Neural progenitor cell (in vitro differentiated cells): ENCODE measurements around the gene ATP10B. TPM values are rescaled to one million over a fixed set of nuclear protein-coding genes. Genes with fewer than 3 reads are reported as not detected.
A peak's percentile ranks its signal among the peaks of the same experiment; 100 is the strongest.

ENCODE experiments used
- DNase-seq: peaks from one replicate; pipeline ENCODE4 v3.0.0-alpha.2; 2016; ENCODE audit warnings: low spot score
- H2AFZ ChIP-seq: fragments of 200-600 bp; sonication (generic); replicated peaks from 2 replicates; pipeline ENCODE4 v1.6.1; 2016; ENCODE audit warnings: antibody characterized with exemption
- H3F3A ChIP-seq: fragments of 200-600 bp; sonication (generic); 2 replicates; pipeline ENCODE4 v1.6.1; 2016; ENCODE audit warnings: antibody characterized with exemption, low read depth
- H3K27ac ChIP-seq: fragments of 200-600 bp; sonication (generic); 2 replicates; pipeline ENCODE4 v1.5.1; 2016; ENCODE audit warnings: mild to moderate bottlenecking
- H3K27me3 ChIP-seq: fragments of 200-600 bp; sonication (generic); 2 replicates; pipeline ENCODE4 v1.6.1; 2016; ENCODE audit warnings: mild to moderate bottlenecking, moderate library complexity
- H3K36me3 ChIP-seq: fragments of 200-600 bp; sonication (generic); 2 replicates; pipeline ENCODE4 v1.5.1; 2016
- H3K4me1 ChIP-seq: fragments of 200-600 bp; sonication (generic); 2 replicates; pipeline ENCODE4 v1.6.1; 2016; ENCODE audit warnings: mixed run types
- H3K4me2 ChIP-seq: fragments of 200-600 bp; sonication (generic); 2 replicates; pipeline ENCODE4 v1.6.1; 2016
- H3K4me3 ChIP-seq: fragments of 200-600 bp; sonication (generic); 2 replicates; pipeline ENCODE4 v1.5.1; 2016
- H3K79me2 ChIP-seq: fragments of 200-600 bp; sonication (generic); 2 replicates; pipeline ENCODE4 v1.6.1; 2016; ENCODE audit warnings: low read depth
- H3K9ac ChIP-seq: fragments of 200-600 bp; sonication (generic); 2 replicates; pipeline ENCODE4 v1.6.1; 2016
- H3K9me3 ChIP-seq: fragments of 200-600 bp; sonication (generic); 2 replicates; pipeline ENCODE4 v1.5.1; 2016; ENCODE audit warnings: low read depth
- H4K20me1 ChIP-seq: fragments of 200-600 bp; sonication (generic); 2 replicates; pipeline ENCODE4 v1.6.1; 2016; ENCODE audit warnings: low read depth
- H3K27ac Mint-ChIP-seq: 3 replicates; pipeline ENCODE4 v1.8.0; 2021; ENCODE audit warnings: mixed read lengths
- H3K27me3 Mint-ChIP-seq: 2 replicates; pipeline ENCODE4 v1.8.0; 2022; ENCODE audit warnings: low read depth, mild to moderate bottlenecking, inconsistent platforms, moderate library complexity, mixed read lengths; ENCODE audit not compliant: insufficient read depth
- H3K36me3 Mint-ChIP-seq: 3 replicates; pipeline ENCODE4 v1.8.0; 2021; ENCODE audit warnings: mixed read lengths
- H3K4me1 Mint-ChIP-seq: 3 replicates; pipeline ENCODE4 v1.8.0; 2021; ENCODE audit warnings: mixed read lengths
- H3K4me3 Mint-ChIP-seq: 3 replicates; pipeline ENCODE4 v1.8.0; 2021; ENCODE audit warnings: mild to moderate bottlenecking, moderate library complexity, mixed read lengths
- H3K9me3 Mint-ChIP-seq: 3 replicates; pipeline ENCODE4 v1.8.0; 2020; ENCODE audit warnings: mixed read lengths
- CTCF ChIP-seq: fragments of 200-600 bp; sonication (generic); IDR thresholded peaks from 2 replicates; pipeline ENCODE4 v1.5.1; 2017; ENCODE audit warnings: antibody characterized with exemption, mild to moderate bottlenecking
- EZH2 ChIP-seq: fragments of 200-600 bp; sonication (generic); IDR thresholded peaks from 2 replicates; pipeline ENCODE4 v1.6.1; 2017; ENCODE audit warnings: antibody characterized with exemption, mild to moderate bottlenecking, moderate library complexity
- EZH2phosphoT487 ChIP-seq: fragments of 200-600 bp; sonication (generic); IDR thresholded peaks from 2 replicates; pipeline ENCODE4 v1.6.1; 2017; ENCODE audit warnings: antibody characterized with exemption
- total RNA-seq: library from RNA; depleted of rRNA; stranded (reverse); fragments of >200 nt; gene quantifications from 2 replicates; pipeline ENCODE4 v1.2.3, GENCODE V29; 2015; ENCODE audit warnings: low replicate concordance

Gene ATP10B
- total RNA-seq, 1 donor from 2014 or later, result not detected

- Mint-ChIP-seq H3K27ac (no peak overlapping the region), H3K4me1 (peaks cover 3% of the 10 kb centered on the region), H3K27me3 (no peaks in the 10 kb centered on the region), H3K36me3 (no peaks in the 10 kb centered on the region), H3K9me3 (peaks cover 2% of the 10 kb centered on the region), H3K4me3 (no peak overlapping the region)
- Histone ChIP-seq H3K4me2 (no peak overlapping the region), H3F3A (no peaks in the 10 kb centered on the region), H3K9ac (no peak overlapping the region), H2AFZ (no peak overlapping the region), H3K27ac (no peak overlapping the region), H3K9me3 (no peaks in the 10 kb centered on the region), H3K4me3 (no peak overlapping the region), H3K79me2 (no peaks in the 10 kb centered on the region), H3K4me1 (peaks cover 3% of the 10 kb centered on the region), H3K27me3 (no peaks in the 10 kb centered on the region), H4K20me1 (no peaks in the 10 kb centered on the region), H3K36me3 (no peaks in the 10 kb centered on the region)
- no peak for DNase-seq
- TF ChIP-seq EZH2phosphoT487, result no peak
- no peak for TF ChIP-seq CTCF
- no peak for TF ChIP-seq EZH2
These were observed 150.6 kb downstream of the ATP10B start for GRCh38 chr5:160701403-160701802.

DNA sequence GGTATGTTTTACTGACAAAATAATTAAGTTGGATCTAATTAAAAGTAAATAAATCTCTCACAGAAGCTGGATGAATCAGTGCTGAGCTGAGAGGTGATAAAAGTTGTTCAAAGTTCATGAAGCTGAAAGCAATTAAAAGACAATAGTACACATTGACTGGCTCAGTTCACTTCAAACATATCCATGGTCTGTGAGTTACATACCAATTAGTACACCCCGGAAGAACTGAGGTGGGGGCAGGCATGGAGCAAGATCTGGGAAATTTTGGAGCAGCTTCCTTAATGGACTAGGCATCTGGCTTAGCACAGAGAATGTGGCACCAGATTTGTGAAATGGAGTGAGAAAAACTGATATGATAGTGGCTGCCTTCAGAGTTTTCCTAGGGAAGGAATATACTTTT lies 152.7 kb downstream of the ATP10B start:
- H3K36me3 Mint-ChIP-seq, result no peaks in the 10 kb centered on the region
- no peak overlapping the region for H2AFZ ChIP-seq
- peaks cover 3% of the 10 kb centered on the region for H3K4me1 Mint-ChIP-seq
- TF ChIP-seq EZH2, result no peak
- TF ChIP-seq CTCF, result no peak
- no peak for TF ChIP-seq EZH2phosphoT487
- H3F3A ChIP-seq, result no peaks in the 10 kb centered on the region
- peaks cover 3% of the 10 kb centered on the region for H3K4me1 ChIP-seq
- H3K27me3 ChIP-seq, result no peaks in the 10 kb centered on the region
- H3K27me3 Mint-ChIP-seq, result no peaks in the 10 kb centered on the region
- DNase-seq, result peak; percentile 12
- no peak overlapping the region for H3K4me2 ChIP-seq
- H3K4me3 Mint-ChIP-seq, result no peak overlapping the region
- H3K9me3 ChIP-seq, result no peaks in the 10 kb centered on the region
- no peak overlapping the region for H3K9ac ChIP-seq
- H3K36me3 ChIP-seq, result no peaks in the 10 kb centered on the region
- H3K27ac ChIP-seq, result no peak overlapping the region
- no peak overlapping the region for H3K4me3 ChIP-seq
- H3K79me2 ChIP-seq, result no peaks in the 10 kb centered on the region
- no peak overlapping the region for H3K27ac Mint-ChIP-seq
- H3K9me3 Mint-ChIP-seq, result no peaks in the 10 kb centered on the region
- no peaks in the 10 kb centered on the region for H4K20me1 ChIP-seq

- no peaks in the 10 kb centered on the region for H3K36me3 Mint-ChIP-seq
- H3K9me3 Mint-ChIP-seq, result no peaks in the 10 kb centered on the region
- no peak overlapping the region for H3K27ac Mint-ChIP-seq
- no peak overlapping the region for H3K4me3 Mint-ChIP-seq
- H3K27me3 Mint-ChIP-seq, result no peaks in the 10 kb centered on the region
- H3K9me3 ChIP-seq, result no peaks in the 10 kb centered on the region
- H3K4me1 ChIP-seq, result peaks cover 3% of the 10 kb centered on the region
- no peaks in the 10 kb centered on the region for H3K79me2 ChIP-seq
- peaks cover 10% of the 10 kb centered on the region for H3K4me1 Mint-ChIP-seq
- no peaks in the 10 kb centered on the region for H3K27me3 ChIP-seq
- H3K4me3 ChIP-seq, result no peak overlapping the region
- TF ChIP-seq EZH2, result no peak
- no peak for TF ChIP-seq EZH2phosphoT487
- no peak for TF ChIP-seq CTCF
- H3K9ac ChIP-seq, result no peak overlapping the region
- no peaks in the 10 kb centered on the region for H3K36me3 ChIP-seq
- H4K20me1 ChIP-seq, result no peaks in the 10 kb centered on the region
- no peak overlapping the region for H3K4me2 ChIP-seq
- DNase-seq, result no peak
- H2AFZ ChIP-seq, result no peak overlapping the region
- no peaks in the 10 kb centered on the region for H3F3A ChIP-seq
- H3K27ac ChIP-seq, result no peak overlapping the region
These were observed 154.7 kb downstream of the ATP10B start for GRCh38 chr5:160697281-160697680.

GRCh38 chr5:160694896-160695295 lies 157.1 kb downstream of the ATP10B start:
- H3K9me3 Mint-ChIP-seq, result no peaks in the 10 kb centered on the region
- no peaks in the 10 kb centered on the region for H3K27me3 ChIP-seq
- H3K27me3 Mint-ChIP-seq, result no peaks in the 10 kb centered on the region
- no peaks in the 10 kb centered on the region for H3K79me2 ChIP-seq
- H3K27ac ChIP-seq, result no peak overlapping the region
- H4K20me1 ChIP-seq, result no peaks in the 10 kb centered on the region
- no peaks in the 10 kb centered on the region for H3K9me3 ChIP-seq
- no peak for TF ChIP-seq EZH2
- no peak for TF ChIP-seq EZH2phosphoT487
- no peak for TF ChIP-seq CTCF
- peaks cover 10% of the 10 kb centered on the region for H3K4me1 Mint-ChIP-seq
- H3F3A ChIP-seq, result no peaks in the 10 kb centered on the region
- H3K36me3 Mint-ChIP-seq, result no peaks in the 10 kb centered on the region
- no peak for DNase-seq
- H3K9ac ChIP-seq, result no peak overlapping the region
- H3K36me3 ChIP-seq, result no peaks in the 10 kb centered on the region
- peaks cover 3% of the 10 kb centered on the region for H3K4me1 ChIP-seq
- H3K4me3 Mint-ChIP-seq, result no peak overlapping the region
- H3K27ac Mint-ChIP-seq, result no peak overlapping the region
- H3K4me3 ChIP-seq, result no peak overlapping the region
- H3K4me2 ChIP-seq, result no peak overlapping the region
- H2AFZ ChIP-seq, result no peak overlapping the region
